GM19043 (cell line): ENCODE results near the gene ZNF800.
A peak's percentile ranks its signal among the peaks of the same experiment; 100 is the strongest.
"Not testable (repeated sequence)": the region's sequence is repeated elsewhere in the genome, so short reads cannot be mapped to it uniquely, and the experiment has no call there.

Experiments
- ATAC-seq: cut with Tn5 transposase; IDR thresholded peaks from one replicate; pipeline ENCODE4 v1.9.1; 2021; ENCODE audit warnings: low read depth; ENCODE audit not compliant: unreplicated experiment

ZNF800 gene

GRCh38 chr7:127392566-127393367, at the start of gene ZNF800:
Gene ZNF800 (minus strand): TSS chr7:127392708. CDS start chr7:127391557, 1,151 bp downstream.
- ATAC-seq, result peak; percentile 75

GRCh38 chr7:127440206-127440605, 47.7 kb upstream of the ZNF800 start:
- ATAC-seq, result no peak

GRCh38 chr7:127438836-127439235, 46.3 kb upstream of the ZNF800 start:
- ATAC-seq, result no peak

GRCh38 chr7:127437837-127438236, 45.3 kb upstream of the ZNF800 start:
- ATAC-seq, result no peak

GRCh38 chr7:127437241-127437640, 44.7 kb upstream of the ZNF800 start:
- no peak for ATAC-seq

- not testable (repeated sequence) for ATAC-seq
Measured at GRCh38 chr7:127429281-127429680, 36.8 kb upstream of the ZNF800 start.

GRCh38 chr7:127419196-127419595, 26.7 kb upstream of the ZNF800 start:
- ATAC-seq, result no peak

- ATAC-seq, result no peak
Measured at GRCh38 chr7:127418459-127418858, 26.0 kb upstream of the ZNF800 start.

GRCh38 chr7:127417346-127417745, 24.8 kb upstream of the ZNF800 start:
- ATAC-seq, result peak; percentile 69

GRCh38 chr7:127415060-127415742, 22.7 kb upstream of the ZNF800 start:
- ATAC-seq, result no peak

GRCh38 chr7:127413962-127414361, 21.5 kb upstream of the ZNF800 start:
- ATAC-seq, result peak; percentile 55

- ATAC-seq, result no peak
Measured at GRCh38 chr7:127413326-127413725, 20.8 kb upstream of the ZNF800 start.

- ATAC-seq, result no peak
Measured at GRCh38 chr7:127411176-127411575, 18.7 kb upstream of the ZNF800 start.

GRCh38 chr7:127409629-127410028, 17.1 kb upstream of the ZNF800 start:
- no peak for ATAC-seq

GRCh38 chr7:127404286-127405072, 12.0 kb upstream of the ZNF800 start:
- ATAC-seq, result peak; percentile 64

GRCh38 chr7:127396184-127396583, 3.7 kb upstream of the ZNF800 start:
- ATAC-seq, result no peak

- not testable (repeated sequence) for ATAC-seq
Measured at GRCh38 chr7:127395104-127395503, 2.6 kb upstream of the ZNF800 start.

GRCh38 chr7:127393368-127394058, 1.0 kb upstream of the ZNF800 start:
- no peak for ATAC-seq

- ATAC-seq, result peak; percentile 33
Measured at GRCh38 chr7:127392182-127392565, 334 bp downstream of the ZNF800 start.

- peak; percentile 39 for ATAC-seq
Measured at GRCh38 chr7:127391591-127392181, 822 bp downstream of the ZNF800 start.
